Stimulated activated naive CD8-positive, alpha-beta T cell treated with anti-CD3 and anti-CD28 coated beads, Interleukin-15, Interleukin-2, amounts not matched to agents 100 U/mL and 50 U/mL, for 24 hours (primary cell): ENCODE data around the gene CES1.
"Not testable (repeated sequence)": the region's sequence is repeated elsewhere in the genome, so short reads cannot be mapped to it uniquely, and the experiment has no call there.

ENCODE experiments used
- ATAC-seq: fragments of 150-1000 bp; cut with Tn5 transposase; one replicate; pipeline ENCODE4 v1.10.0; 2021
- DNase-seq: peaks from one replicate; pipeline ENCODE4 v3.0.0; 2021

The CES1 gene

GRCh38 chr16:55830658-55831294, 2.1 kb downstream of the CES1 start:
- no peak for DNase-seq
- ATAC-seq, result no peak

GRCh38 chr16:55829232-55829631, 3.7 kb downstream of the CES1 start:
- not testable (repeated sequence) for ATAC-seq, DNase-seq

DNA sequence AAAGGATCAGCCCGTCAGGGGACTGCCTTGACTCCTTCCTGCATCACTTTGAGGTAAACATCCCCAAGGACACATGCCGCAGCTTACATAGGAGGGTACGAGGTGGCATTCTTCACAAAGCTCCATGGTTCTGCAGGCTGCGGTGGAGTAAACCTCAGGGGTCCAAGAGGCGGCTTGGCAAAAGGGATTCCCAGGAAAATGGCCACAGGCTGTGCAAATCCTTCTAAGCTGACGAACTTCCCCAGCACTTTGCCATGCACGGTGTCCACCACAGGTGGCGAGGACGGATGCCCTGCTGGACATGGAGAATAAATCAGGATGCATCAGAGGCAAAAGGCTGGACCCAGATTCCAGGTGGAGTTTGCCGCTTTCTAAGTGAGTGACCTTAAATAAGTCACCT, 4.2 kb downstream of the CES1 start:
- DNase-seq, result no peak
- no peak for ATAC-seq

GRCh38 chr16:55825115-55825728, 7.7 kb downstream of the CES1 start:
- no peak for DNase-seq
- ATAC-seq, result no peak

GRCh38 chr16:55824473-55825000, 8.4 kb downstream of the CES1 start:
- no peak for DNase-seq
- no peak for ATAC-seq

DNA sequence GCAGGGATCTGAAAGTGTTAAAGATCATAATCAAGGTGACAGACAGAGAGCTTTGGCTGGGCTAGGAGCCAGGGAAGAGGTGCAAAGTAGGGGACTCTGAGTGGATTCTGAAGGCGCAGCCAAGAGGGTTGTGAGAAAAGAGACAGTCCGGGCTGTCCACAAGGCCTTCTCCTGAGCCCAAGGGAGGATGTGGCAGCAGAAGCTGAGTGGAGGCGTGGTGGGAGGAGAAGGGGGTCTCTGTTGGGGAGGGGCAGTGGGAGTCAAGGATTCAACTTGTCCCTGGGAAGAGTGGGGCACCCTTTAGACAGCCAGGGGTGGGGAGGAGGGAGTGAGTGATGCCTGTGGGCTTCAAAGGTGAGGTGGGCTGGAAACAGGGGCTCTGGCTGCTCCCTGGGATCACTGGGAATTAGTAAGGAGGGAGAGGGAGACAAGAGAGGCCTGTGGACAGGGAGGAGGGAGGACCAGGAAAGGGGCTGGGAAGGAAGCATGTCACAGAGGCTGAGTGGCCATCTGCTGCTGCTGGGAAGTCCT, 10.6 kb downstream of the CES1 start:
- no peak for ATAC-seq

GRCh38 chr16:55821210-55821609, 11.7 kb downstream of the CES1 start:
- no peak for ATAC-seq
- DNase-seq, result no peak

More for the DNA sequence above, 10.6 kb downstream of the CES1 start:
- DNase-seq, result no peak

GRCh38 chr16:55820615-55821014, 12.3 kb downstream of the CES1 start:
- ATAC-seq (no peak), DNase-seq (no peak)

DNA sequence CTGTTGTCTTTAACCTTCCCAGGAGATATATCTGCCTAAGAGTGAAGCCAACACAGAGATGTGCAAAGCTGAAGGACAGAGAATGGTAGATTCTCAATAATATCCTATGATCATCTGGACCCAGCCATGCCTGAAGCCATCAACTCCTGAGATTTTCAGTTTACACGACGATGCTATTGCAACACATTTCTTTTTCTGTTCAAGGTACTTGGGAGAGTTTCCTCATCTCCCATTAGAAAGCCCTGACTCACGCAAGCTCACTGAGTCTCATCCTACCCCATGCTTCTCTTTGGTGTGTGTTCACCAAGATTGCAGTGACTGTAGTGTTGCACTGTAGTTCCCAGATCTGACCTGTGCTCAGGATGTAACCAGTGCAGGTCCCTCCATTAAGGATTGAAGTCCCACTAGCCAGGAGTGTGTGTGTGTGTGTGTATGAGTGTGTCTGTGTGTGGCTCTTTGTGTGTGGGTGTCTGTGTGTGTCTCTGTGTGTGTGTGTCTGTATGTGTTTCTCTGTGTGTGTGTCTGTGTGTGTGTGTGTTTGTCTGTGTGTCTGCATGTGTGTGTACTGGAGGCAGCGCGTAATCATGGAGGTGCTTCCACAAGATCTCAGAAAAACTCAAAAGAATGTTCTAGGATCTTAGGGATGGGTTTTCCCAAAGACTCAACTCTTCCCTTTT, 15.5 kb downstream of the CES1 start:
- no peak for ATAC-seq

GRCh38 chr16:55816222-55816621, 16.7 kb downstream of the CES1 start:
- DNase-seq, ATAC-seq: not testable (repeated sequence)

More for the DNA sequence above, 15.5 kb downstream of the CES1 start:
- DNase-seq, result no peak

GRCh38 chr16:55815320-55815719, 17.6 kb downstream of the CES1 start:
- ATAC-seq, result no peak
- DNase-seq, result no peak

- not testable (repeated sequence) for ATAC-seq, DNase-seq
Measured at GRCh38 chr16:55814174-55814573, 18.7 kb downstream of the CES1 start.

DNA sequence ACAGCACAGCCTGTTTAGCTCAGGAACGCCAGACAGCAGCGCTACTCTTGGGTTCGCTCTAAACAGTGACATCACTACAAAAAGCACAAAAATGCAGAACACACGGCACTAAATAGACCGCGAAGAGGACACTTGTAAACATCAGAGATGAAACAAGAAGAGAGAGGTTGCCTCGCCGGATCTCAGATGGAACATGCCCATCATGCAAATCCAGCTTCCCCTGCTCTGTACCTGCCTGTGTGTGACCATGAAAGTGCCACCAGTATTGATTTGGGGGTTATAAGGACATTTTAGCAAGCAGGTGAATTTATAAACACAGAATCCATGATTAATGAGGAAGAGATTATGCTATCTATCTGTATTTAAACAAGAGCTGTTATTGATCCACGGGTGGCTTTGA, 19.2 kb downstream of the CES1 start:
- ATAC-seq, DNase-seq: not testable (repeated sequence)

DNA sequence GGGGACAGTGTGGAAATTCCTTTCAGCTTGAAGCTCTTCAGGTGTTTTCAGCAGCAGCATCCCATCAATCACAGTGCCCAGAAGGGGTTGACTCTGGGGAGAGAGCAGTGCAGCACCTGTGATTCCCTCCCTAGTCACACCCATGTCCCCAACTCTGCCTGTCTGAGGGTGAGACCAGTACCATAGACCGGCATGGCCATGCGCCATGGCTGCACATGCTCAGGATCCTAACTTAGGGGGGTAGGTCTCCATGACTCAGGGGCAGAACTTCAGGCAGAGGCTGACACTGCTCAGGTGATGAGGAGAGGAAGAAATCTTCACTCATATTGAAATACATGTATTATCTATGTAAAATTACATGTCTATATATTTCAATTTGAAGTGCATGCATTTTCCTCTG, 19.9 kb downstream of the CES1 start:
- DNase-seq (no peak), ATAC-seq (no peak)

DNA sequence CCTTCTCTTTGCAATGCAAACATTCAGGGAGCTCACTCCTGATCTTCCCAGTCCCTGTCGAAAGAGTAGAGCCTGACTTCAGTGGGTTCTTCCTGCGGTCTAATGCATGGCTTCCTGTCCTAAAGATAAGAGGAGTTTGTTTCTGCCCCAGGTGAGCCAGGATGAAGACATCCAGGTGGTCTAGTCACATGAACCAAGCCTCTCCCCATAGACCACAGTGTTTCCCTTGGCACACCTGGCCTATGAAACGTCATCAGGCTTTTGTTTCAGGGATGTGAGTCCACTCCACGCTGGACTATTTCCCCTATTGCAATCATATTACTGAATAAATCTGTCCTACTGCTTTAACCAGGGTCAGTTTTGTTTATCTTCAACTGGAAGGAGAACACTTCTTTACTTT, 21.1 kb downstream of the CES1 start:
- DNase-seq (no peak), ATAC-seq (no peak)

DNA sequence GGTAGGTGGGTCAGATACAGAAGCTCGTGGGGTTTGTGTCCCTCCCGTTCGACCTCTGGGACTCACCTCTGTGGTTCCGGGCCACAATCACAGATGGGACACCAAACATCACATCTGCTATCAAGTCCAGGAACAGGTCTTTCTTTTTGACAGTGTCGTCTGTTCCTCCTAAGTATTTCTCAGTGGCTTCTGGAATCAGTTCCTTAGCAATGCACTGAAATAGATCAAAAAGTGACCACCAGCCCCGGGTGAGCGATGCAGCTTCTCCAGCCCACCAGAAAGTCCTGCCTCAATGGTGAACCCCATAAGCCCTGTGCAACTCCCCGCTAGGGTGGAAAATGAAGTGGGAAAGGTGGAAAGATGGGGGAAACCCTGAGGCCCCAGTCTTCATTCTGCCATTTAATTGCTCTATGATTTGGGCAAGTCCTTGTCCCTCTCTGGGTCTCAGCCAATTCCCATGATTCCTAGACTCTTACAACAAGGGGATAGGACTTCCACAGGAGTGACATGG, 22.4 kb downstream of the CES1 start:
- ATAC-seq, result no peak
- DNase-seq, result no peak

DNA sequence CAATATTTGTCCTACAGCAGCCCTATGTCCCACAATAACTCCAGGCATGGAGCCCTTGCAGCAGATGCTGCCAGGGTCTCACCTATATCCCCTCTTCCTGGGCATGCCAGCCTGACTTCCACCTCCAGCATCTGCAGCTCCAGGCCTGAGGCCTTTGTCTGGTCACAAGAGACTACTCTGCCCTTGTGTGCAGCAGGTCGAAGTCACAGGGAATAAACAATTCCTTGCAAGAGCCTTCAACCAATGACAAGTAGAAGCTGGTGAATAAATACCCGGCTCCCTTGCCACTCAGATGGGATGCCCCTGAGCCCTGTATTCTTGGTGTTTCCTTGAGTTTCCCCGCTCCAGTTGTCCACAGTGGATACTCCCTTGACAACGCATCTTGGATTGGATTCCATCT, 23.0 kb downstream of the CES1 start:
- DNase-seq (no peak), ATAC-seq (no peak)

DNA sequence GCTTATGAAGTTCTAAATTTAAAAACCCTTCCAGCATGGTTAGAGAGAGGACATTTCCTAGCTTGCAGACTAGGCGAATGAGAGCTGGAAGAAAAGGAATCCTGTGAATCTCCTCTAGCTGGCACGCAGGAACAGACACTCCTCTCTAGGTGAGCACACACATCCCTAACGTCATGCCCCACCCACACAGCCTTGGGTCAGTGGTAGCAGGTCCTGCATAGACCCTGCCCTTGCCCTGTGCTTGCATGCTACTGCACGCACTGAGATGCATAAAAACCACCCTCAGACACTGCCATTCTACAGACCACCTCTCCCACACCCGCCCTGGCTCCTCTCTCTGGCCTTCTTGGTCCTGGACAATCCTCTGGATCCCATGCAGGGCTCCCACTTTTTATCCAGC, 23.5 kb downstream of the CES1 start:
- no peak for DNase-seq
- ATAC-seq, result no peak

GRCh38 chr16:55808286-55808685, 24.6 kb downstream of the CES1 start:
- not testable (repeated sequence) for ATAC-seq, DNase-seq

GRCh38 chr16:55805104-55805503, 27.8 kb downstream of the CES1 start:
- ATAC-seq, DNase-seq: not testable (repeated sequence)

DNA sequence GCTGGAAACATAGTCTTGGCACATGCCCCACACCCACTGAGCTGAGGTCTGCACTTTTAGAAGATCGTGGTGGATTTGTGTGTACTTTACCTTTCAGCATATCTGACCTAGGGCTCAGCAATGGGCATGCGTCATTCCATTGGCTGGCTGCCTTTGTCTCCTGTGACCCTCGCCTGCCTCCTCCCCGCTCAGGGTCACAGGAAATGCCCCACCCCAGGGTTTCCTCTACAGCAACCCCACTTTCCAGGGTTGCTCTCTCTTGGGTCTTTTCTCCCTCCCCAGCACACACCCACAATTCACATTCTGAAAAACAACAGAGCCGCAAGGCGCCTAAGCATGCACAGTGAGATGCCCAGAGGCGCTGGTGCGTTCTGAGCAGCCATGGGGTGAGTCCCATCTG, 29.2 kb downstream of the CES1 start:
- not testable (repeated sequence) for ATAC-seq

GRCh38 chr16:55792934-55793374, 39.9 kb downstream of the CES1 start:
- not testable (repeated sequence) for ATAC-seq, DNase-seq

More for the DNA sequence above, 29.2 kb downstream of the CES1 start:
- not testable (repeated sequence) for DNase-seq
